Measurements from ENCODE around the gene EXOC6B. TPM values are rescaled to one million over a fixed set of nuclear protein-coding genes. Genes with fewer than 3 reads are reported as not detected.

EXOC6B gene
- total and polyA plus RNA-seq, 8 donors = 3.4 to 57.2 (median 27.1) TPM

DNA sequence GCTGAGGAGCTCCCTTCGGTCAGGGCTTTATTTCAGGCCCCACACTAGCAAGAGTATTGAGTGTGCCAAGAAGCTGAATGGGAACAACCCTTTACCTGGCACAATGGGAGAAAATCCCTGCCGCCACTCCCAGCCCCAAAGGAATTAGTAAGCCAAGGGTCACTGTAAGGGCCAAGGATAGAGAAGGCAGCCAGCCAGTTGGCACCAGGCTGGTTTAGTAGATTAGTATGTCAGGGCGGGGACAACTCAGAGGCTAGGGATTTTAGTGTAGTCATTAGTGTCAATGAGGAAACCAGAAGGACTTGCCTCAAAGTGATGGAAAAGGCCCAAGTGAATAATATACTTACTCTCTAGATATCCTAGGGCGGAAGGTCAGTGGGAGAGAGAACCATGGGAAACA, 643.3 kb downstream of the EXOC6B start:
- Histone ChIP-seq H3K4me1 (peaks cover 0 to 11% (median 7%) of the 10 kb centered on the region in 4 donors), H3K27ac (no peak overlapping the region), H3K27me3 (no peaks in the 10 kb centered on the region), H3K36me3 (peaks cover 7 to 27% (median 21%) of the 10 kb centered on the region in 4 donors), H3K9me3 (peaks cover 0 to 2% (median 0%) of the 10 kb centered on the region in 4 donors), H3K4me3 (no peak overlapping the region)
- WGBS, 5 donors = 54 to 72% (median 65%) methylated on average over 4 of the region's 4 CpGs
- TF ChIP-seq, protein P1, sequence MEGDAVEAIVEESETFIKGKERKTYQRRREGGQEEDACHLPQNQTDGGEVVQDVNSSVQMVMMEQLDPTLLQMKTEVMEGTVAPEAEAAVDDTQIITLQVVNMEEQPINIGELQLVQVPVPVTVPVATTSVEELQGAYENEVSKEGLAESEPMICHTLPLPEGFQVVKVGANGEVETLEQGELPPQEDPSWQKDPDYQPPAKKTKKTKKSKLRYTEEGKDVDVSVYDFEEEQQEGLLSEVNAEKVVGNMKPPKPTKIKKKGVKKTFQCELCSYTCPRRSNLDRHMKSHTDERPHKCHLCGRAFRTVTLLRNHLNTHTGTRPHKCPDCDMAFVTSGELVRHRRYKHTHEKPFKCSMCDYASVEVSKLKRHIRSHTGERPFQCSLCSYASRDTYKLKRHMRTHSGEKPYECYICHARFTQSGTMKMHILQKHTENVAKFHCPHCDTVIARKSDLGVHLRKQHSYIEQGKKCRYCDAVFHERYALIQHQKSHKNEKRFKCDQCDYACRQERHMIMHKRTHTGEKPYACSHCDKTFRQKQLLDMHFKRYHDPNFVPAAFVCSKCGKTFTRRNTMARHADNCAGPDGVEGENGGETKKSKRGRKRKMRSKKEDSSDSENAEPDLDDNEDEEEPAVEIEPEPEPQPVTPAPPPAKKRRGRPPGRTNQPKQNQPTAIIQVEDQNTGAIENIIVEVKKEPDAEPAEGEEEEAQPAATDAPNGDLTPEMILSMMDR (IDR thresholded peaks at IDR 0.05) = no peak
- TF ChIP-seq EP300 (IDR thresholded peaks at IDR 0.05) (no peak), POLR2AphosphoS5 (IDR thresholded peaks at IDR 0.05) (no peak), POLR2A (IDR thresholded peaks at IDR 0.05) (no peak)
- peak in 1 of 2 donors; percentile 57 for DNase-seq
- intact Hi-C loops (cut with DNase I; ENCODE audit: low total_unique reads) = no loop called here

DNA sequence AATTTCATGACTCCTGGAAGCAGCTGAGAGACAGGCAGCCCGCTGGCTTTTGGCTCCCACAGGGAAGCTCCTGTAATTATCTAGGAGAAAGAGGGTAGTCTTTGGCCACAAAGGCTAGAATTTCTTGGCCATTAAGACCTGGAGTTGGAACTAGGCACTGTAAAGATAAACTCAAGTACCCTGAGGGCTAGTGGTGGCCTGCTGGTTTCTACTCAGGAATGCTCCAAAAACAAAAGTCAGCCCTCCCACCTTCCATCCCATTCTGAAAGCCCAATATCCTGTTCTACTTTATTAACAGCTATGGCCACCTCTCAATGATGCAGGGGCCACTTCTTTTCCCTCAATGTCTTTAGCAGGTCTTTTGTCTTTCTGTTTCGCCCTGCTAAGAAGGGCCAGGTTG, 644.2 kb downstream of the EXOC6B start:
- 92 to 97% (median 95%) methylated on average over 2 of the region's 2 CpGs for WGBS, 5 donors
- no peak overlapping the region for H3K27ac ChIP-seq
- no peak for TF ChIP-seq POLR2AphosphoS5 (IDR thresholded peaks at IDR 0.05)
- no peak for TF ChIP-seq EP300 (IDR thresholded peaks at IDR 0.05)
- no peak for TF ChIP-seq POLR2A (IDR thresholded peaks at IDR 0.05)
- TF ChIP-seq, protein P1 (IDR thresholded peaks at IDR 0.05) = no peak
- DNase-seq = no peak
- H3K36me3 ChIP-seq = peaks cover 11 to 31% (median 28%) of the 10 kb centered on the region in 4 donors
- H3K4me3 ChIP-seq = no peak overlapping the region
- no peaks in the 10 kb centered on the region for H3K27me3 ChIP-seq
- H3K4me1 ChIP-seq = peaks cover 0 to 11% (median 7%) of the 10 kb centered on the region in 4 donors
- H3K9me3 ChIP-seq = no peaks in the 10 kb centered on the region
- intact Hi-C loops (cut with DNase I; ENCODE audit: low total_unique reads) = no loop called here

DNA sequence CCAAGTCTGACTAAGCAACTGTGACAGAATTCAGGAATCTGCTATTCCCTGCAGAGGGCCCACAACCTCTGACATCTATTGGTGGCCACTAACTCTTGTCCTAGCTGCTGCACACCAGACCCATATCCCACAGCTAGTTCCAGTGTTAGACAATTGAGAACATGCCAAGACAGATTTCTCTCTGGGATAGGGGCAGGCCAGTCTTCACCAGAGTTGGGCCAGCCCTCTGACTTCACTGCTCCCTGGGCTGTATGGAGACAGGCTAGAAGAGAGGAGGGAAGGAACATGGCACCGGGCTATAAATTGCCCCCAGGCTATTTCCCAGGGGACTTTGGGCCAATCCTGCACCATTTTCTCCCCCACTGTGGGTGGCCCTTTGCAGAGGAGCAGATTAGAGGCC, 645.5 kb downstream of the EXOC6B start:
- Histone ChIP-seq H3K9me3 (no peaks in the 10 kb centered on the region), H3K4me1 (peaks cover 0 to 11% (median 7%) of the 10 kb centered on the region in 4 donors), H3K4me3 (no peak overlapping the region), H3K27ac (no peak overlapping the region), H3K36me3 (peaks cover 11 to 41% (median 37%) of the 10 kb centered on the region in 4 donors), H3K27me3 (no peaks in the 10 kb centered on the region)
- TF ChIP-seq, protein P1 (IDR thresholded peaks at IDR 0.05) = no peak
- TF ChIP-seq POLR2AphosphoS5 (IDR thresholded peaks at IDR 0.05) (no peak), EP300 (IDR thresholded peaks at IDR 0.05) (no peak), POLR2A (IDR thresholded peaks at IDR 0.05) (no peak)
- intact Hi-C loops (cut with DNase I; ENCODE audit: low total_unique reads) = no loop called here
- WGBS, 5 donors = 92 to 100% (median 94%) methylated on average over 1 of the region's 1 CpG
- DNase-seq = no peak

DNA sequence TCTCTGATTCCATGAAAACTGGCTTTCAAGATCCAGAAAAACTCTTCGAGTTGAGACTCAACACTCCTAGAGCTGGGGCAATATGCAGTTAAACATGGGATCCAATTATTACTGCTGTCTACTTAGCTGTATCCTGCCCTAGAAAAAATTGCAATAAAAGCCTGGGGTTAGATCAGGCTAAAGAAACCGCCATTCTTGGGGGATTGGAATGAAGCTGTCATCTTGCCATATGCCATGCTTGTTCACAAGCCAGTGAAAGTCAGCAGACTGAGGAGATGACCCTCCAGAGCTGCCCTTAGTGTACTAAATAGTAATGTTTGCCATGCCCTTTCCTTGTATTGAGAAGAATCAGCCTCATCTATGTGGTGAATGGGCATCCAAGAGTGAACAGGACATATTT, 647.3 kb downstream of the EXOC6B start:
- H3K4me3 ChIP-seq = no peak overlapping the region
- DNase-seq = no peak
- no peak overlapping the region for H3K27ac ChIP-seq
- no peaks in the 10 kb centered on the region for H3K27me3 ChIP-seq
- no peaks in the 10 kb centered on the region for H3K9me3 ChIP-seq
- TF ChIP-seq POLR2AphosphoS5 (IDR thresholded peaks at IDR 0.05) (no peak), EP300 (IDR thresholded peaks at IDR 0.05) (no peak), POLR2A (IDR thresholded peaks at IDR 0.05) (no peak)
- TF ChIP-seq, protein P1 (IDR thresholded peaks at IDR 0.05) = no peak
- H3K36me3 ChIP-seq = peaks cover 11 to 49% (median 44%) of the 10 kb centered on the region in 4 donors
- H3K4me1 ChIP-seq = peaks cover 0 to 6% (median 0%) of the 10 kb centered on the region in 4 donors
- intact Hi-C loops (cut with DNase I; ENCODE audit: low total_unique reads) = no loop called here
- 91 to 99% (median 95%) methylated on average over 2 of the region's 2 CpGs for WGBS, 5 donors

Data from stomach (tissue), 9 donors.